ENCODE results near the gene RMDN2. TPM values are rescaled to one million over a fixed set of nuclear protein-coding genes. Genes with fewer than 3 reads are reported as not detected.

RMDN2 gene
- total RNA-seq, 1 experiment from 2014 or later: 4.7 TPM

- Mint-ChIP-seq H3K4me3 (ENCODE audit: low read depth, unreplicated experiment) (no peak overlapping the region), H3K36me3 (ENCODE audit: insufficient read depth, unreplicated experiment) (no peaks in the 10 kb centered on the region), H3K9me3 (ENCODE audit: low read depth, unreplicated experiment) (no peaks in the 10 kb centered on the region), H3K27me3 (ENCODE audit: unreplicated experiment) (peaks cover 2% of the 10 kb centered on the region), H3K4me1 (ENCODE audit: low read depth, unreplicated experiment) (peaks cover 23% of the 10 kb centered on the region), H3K27ac (ENCODE audit: unreplicated experiment) (no peak overlapping the region)
- no peak for TF ChIP-seq CTCF (IDR thresholded peaks at IDR 0.05; ENCODE audit: unreplicated experiment)
- no TSS peak for BruUV-seq (replicated peaks)
- CTCF ChIA-PET: interaction anchor here (0.7 kb wide), 1 partner anchor 127 kb away, joined by 3 read pairs; no protein-coding TSS in a partner anchor
- no peak for DNase-seq
- intact Hi-C loops (cut with micrococcal nuclease; ENCODE audit: unreplicated experiment): loop anchor here (10.0 kb wide), 1 partner anchor 381 kb away; no protein-coding TSS in a partner anchor
Measured at GRCh38 chr2:37893327-37893726, 31.8 kb upstream of the RMDN2 start.

- TF ChIP-seq CTCF (IDR thresholded peaks at IDR 0.05; ENCODE audit: unreplicated experiment): no peak
- H3K9me3 Mint-ChIP-seq (ENCODE audit: low read depth, unreplicated experiment): no peaks in the 10 kb centered on the region
- BruUV-seq (replicated peaks): no TSS peak
- DNase-seq: no peak
- H3K36me3 Mint-ChIP-seq (ENCODE audit: insufficient read depth, unreplicated experiment): no peaks in the 10 kb centered on the region
- H3K4me1 Mint-ChIP-seq (ENCODE audit: low read depth, unreplicated experiment): peaks cover 23% of the 10 kb centered on the region
- intact Hi-C loops (cut with micrococcal nuclease; ENCODE audit: unreplicated experiment): loop anchor here (10.0 kb wide), 1 partner anchor 381 kb away; no protein-coding TSS in a partner anchor
- no peak overlapping the region for H3K4me3 Mint-ChIP-seq (ENCODE audit: low read depth, unreplicated experiment)
- H3K27ac Mint-ChIP-seq (ENCODE audit: unreplicated experiment): no peak overlapping the region
- H3K27me3 Mint-ChIP-seq (ENCODE audit: unreplicated experiment): no peaks in the 10 kb centered on the region
- CTCF ChIA-PET: no interaction called here
Measured at GRCh38 chr2:37894047-37894446, 31.0 kb upstream of the RMDN2 start.

DNA sequence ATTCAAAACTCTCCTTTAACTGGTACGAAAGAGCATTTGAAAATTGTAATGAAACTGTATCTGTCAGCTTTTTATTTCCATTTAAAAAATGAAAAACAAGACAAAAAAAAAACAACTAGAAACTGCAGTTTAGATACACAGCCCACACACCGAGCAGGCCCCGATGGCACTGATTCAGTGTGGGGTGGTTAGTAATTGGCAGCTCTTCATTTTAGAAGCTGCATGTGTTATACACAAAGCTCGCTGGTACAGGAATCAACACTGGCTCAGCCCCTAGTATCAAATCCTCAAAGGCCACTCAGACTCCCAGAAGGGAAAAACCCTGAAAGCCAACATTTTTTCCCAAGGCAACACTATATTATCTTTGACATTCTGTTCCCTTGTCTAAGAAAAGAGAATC lies 30.5 kb upstream of the RMDN2 start:
- Mint-ChIP-seq H3K27me3 (ENCODE audit: unreplicated experiment) (no peaks in the 10 kb centered on the region), H3K4me3 (ENCODE audit: low read depth, unreplicated experiment) (no peak overlapping the region), H3K9me3 (ENCODE audit: low read depth, unreplicated experiment) (no peaks in the 10 kb centered on the region), H3K27ac (ENCODE audit: unreplicated experiment) (no peak overlapping the region), H3K36me3 (ENCODE audit: insufficient read depth, unreplicated experiment) (no peaks in the 10 kb centered on the region), H3K4me1 (ENCODE audit: low read depth, unreplicated experiment) (peaks cover 23% of the 10 kb centered on the region)
- CTCF ChIA-PET: no interaction called here
- no TSS peak for BruUV-seq (replicated peaks)
- TF ChIP-seq CTCF (IDR thresholded peaks at IDR 0.05; ENCODE audit: unreplicated experiment): no peak
- DNase-seq: no peak
- intact Hi-C loops (cut with micrococcal nuclease; ENCODE audit: unreplicated experiment): loop anchor here (10.0 kb wide), 1 partner anchor 380 kb away; no protein-coding TSS in a partner anchor

DNA sequence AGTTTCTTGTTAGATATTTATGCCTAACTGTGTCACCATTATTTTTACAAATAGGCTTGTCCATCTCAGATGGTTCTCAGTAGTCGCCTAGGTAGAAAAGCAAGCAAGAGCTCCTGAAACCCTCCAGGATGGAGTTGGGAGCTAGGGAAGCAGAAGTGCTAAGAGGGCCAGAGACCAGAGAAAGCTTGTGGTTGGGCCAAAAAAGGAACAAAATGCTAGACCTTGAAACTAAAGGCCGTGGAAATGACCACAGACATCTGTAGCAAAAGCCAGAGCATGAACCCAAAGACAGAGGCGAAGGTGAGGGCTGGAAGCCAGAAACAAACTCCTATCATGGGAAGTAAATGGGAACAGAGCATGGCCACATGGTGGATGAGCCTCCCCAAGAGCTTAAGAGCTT lies 29.9 kb upstream of the RMDN2 start:
- H3K4me3 Mint-ChIP-seq (ENCODE audit: low read depth, unreplicated experiment): no peak overlapping the region
- intact Hi-C loops (cut with micrococcal nuclease; ENCODE audit: unreplicated experiment): loop anchor here (10.0 kb wide), 1 partner anchor 380 kb away; no protein-coding TSS in a partner anchor
- no peaks in the 10 kb centered on the region for H3K27me3 Mint-ChIP-seq (ENCODE audit: unreplicated experiment)
- BruUV-seq (replicated peaks): no TSS peak
- DNase-seq: no peak
- H3K27ac Mint-ChIP-seq (ENCODE audit: unreplicated experiment): no peak overlapping the region
- peaks cover 23% of the 10 kb centered on the region for H3K4me1 Mint-ChIP-seq (ENCODE audit: low read depth, unreplicated experiment)
- CTCF ChIA-PET: no interaction called here
- H3K36me3 Mint-ChIP-seq (ENCODE audit: insufficient read depth, unreplicated experiment): no peaks in the 10 kb centered on the region
- TF ChIP-seq CTCF (IDR thresholded peaks at IDR 0.05; ENCODE audit: unreplicated experiment): no peak
- no peaks in the 10 kb centered on the region for H3K9me3 Mint-ChIP-seq (ENCODE audit: low read depth, unreplicated experiment)
